Activated naive CD8-positive, alpha-beta T cell treated with anti-CD3 and anti-CD28 coated beads, Interleukin-2, amount 10 ng/mL, durations not matched to agents 7 days and 5 days (primary cell): ENCODE data around the gene FZD8. TPM values are rescaled to one million over a fixed set of nuclear protein-coding genes. Genes with fewer than 3 reads are reported as not detected.

ENCODE experiments used
- ATAC-seq: fragments of 150-1000 bp; cut with Tn5 transposase; one replicate; pipeline ENCODE4 v1.10.0; 2021; ENCODE audit warnings: low read depth, moderate library complexity
- POLR2A ChIA-PET: fragments of 350-600 bp; sonication (Branson Sonifier 250); formaldehyde crosslinking; loops from one replicate; lab custom pipeline; 2021; ENCODE audit warnings: antibody characterized with exemption; lab: Charles Lee
- DNase-seq: peaks from one replicate; pipeline ENCODE4 v3.0.0; 2021
- H3K27ac Mint-ChIP-seq: one replicate; pipeline ENCODE4 v1.8.0; 2022; ENCODE audit warnings: mild to moderate bottlenecking, mixed read lengths
- H3K27me3 Mint-ChIP-seq: one replicate; pipeline ENCODE4 v1.8.0; 2022; ENCODE audit warnings: mild to moderate bottlenecking, moderate library complexity, mixed read lengths
- H3K36me3 Mint-ChIP-seq: one replicate; pipeline ENCODE4 v1.8.0; 2021; ENCODE audit warnings: mild to moderate bottlenecking, mixed read lengths
- H3K4me1 Mint-ChIP-seq: one replicate; pipeline ENCODE4 v1.8.0; 2021; ENCODE audit warnings: mixed read lengths
- H3K4me3 Mint-ChIP-seq: one replicate; pipeline ENCODE4 v1.8.0; 2022; ENCODE audit warnings: mild to moderate bottlenecking, moderate library complexity, mixed read lengths
- H3K9me3 Mint-ChIP-seq: one replicate; pipeline ENCODE4 v1.8.0; 2021; ENCODE audit warnings: mixed read lengths
- total RNA-seq, 2 experiments: library from RNA; stranded (reverse); gene quantifications; one replicate each; pipeline ENCODE4 v1.2.3, GENCODE V29; 2021

Gene FZD8
- total RNA-seq, 2 experiments from 2014 or later: 0.28 to 0.42 TPM

DNA sequence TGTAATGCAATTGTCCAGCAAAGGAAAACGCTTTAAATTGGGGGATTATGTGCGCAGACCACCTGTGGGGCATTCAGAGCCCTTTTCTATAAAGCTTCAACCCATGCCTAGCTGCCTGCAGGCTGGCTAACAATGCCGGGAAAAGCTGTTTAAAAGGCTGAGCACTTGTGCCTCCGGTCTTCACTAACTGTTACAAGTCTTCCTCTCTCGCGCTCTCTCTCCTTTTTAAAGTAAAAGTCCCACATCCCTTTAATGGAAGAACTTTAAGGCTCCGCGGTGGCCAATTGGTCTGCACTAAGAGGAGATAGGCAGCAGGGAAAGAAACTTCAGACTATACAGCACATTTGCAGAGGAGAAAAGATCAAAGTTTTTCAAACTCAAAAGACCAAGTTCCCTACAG, 4.6 kb downstream of the FZD8 start:
- no peak overlapping the region for H3K4me3 Mint-ChIP-seq
- POLR2A ChIA-PET: no interaction called here
- H3K27ac Mint-ChIP-seq: no peak overlapping the region
- no peak for ATAC-seq
- H3K4me1 Mint-ChIP-seq: peaks cover 4% of the 10 kb centered on the region
- no peak for DNase-seq
- H3K9me3 Mint-ChIP-seq: no peaks in the 10 kb centered on the region
- no peaks in the 10 kb centered on the region for H3K36me3 Mint-ChIP-seq
- peaks cover 47% of the 10 kb centered on the region for H3K27me3 Mint-ChIP-seq

DNA sequence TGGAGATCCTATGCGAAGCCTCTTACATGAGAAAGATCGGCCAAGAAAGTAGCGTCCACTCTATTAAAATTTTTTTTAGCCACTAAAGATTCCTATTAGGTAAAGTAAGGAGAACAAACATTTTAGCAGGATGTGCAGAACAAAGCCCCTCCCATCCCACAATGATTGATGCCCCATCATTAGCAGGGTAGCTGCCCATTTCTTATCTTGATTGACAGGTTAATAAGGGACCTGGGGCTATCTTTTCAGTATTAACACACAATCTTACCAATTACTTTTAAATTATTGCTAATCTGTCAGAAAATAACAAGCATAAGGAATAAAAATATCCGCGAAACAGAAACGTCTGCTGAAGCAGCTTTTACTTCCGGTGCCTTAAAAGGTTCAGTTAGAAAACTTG, 5.1 kb downstream of the FZD8 start:
- H3K36me3 Mint-ChIP-seq: no peaks in the 10 kb centered on the region
- peaks cover 3% of the 10 kb centered on the region for H3K4me1 Mint-ChIP-seq
- no peak for ATAC-seq
- POLR2A ChIA-PET: no interaction called here
- H3K4me3 Mint-ChIP-seq: no peak overlapping the region
- no peak overlapping the region for H3K27ac Mint-ChIP-seq
- H3K9me3 Mint-ChIP-seq: no peaks in the 10 kb centered on the region
- no peak for DNase-seq
- H3K27me3 Mint-ChIP-seq: peaks cover 42% of the 10 kb centered on the region

DNA sequence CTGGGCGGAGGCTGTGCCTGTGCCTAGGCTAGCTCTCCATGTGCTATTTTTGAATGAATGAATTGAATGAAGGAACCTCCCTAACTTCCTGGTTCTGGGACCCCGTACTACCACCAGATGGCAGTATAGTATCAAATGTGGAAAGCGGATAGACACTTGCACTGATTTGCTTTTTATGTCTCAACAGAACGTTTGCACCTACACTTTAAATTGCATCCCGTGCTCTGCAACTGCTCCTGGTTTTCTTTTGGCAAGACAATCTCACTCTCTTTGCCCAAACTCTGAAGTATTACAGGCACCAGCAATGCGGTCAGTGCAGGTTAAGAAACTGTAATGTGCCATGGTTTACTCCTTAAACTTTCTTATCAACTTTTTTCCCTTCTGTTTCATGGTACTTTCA, 6.5 kb downstream of the FZD8 start:
- Mint-ChIP-seq H3K4me1 (peaks cover 3% of the 10 kb centered on the region), H3K9me3 (no peaks in the 10 kb centered on the region), H3K27me3 (peaks cover 39% of the 10 kb centered on the region), H3K4me3 (no peak overlapping the region), H3K36me3 (no peaks in the 10 kb centered on the region), H3K27ac (no peak overlapping the region)
- peak; percentile 66 for ATAC-seq
- DNase-seq: no peak
- POLR2A ChIA-PET: no interaction called here

DNA sequence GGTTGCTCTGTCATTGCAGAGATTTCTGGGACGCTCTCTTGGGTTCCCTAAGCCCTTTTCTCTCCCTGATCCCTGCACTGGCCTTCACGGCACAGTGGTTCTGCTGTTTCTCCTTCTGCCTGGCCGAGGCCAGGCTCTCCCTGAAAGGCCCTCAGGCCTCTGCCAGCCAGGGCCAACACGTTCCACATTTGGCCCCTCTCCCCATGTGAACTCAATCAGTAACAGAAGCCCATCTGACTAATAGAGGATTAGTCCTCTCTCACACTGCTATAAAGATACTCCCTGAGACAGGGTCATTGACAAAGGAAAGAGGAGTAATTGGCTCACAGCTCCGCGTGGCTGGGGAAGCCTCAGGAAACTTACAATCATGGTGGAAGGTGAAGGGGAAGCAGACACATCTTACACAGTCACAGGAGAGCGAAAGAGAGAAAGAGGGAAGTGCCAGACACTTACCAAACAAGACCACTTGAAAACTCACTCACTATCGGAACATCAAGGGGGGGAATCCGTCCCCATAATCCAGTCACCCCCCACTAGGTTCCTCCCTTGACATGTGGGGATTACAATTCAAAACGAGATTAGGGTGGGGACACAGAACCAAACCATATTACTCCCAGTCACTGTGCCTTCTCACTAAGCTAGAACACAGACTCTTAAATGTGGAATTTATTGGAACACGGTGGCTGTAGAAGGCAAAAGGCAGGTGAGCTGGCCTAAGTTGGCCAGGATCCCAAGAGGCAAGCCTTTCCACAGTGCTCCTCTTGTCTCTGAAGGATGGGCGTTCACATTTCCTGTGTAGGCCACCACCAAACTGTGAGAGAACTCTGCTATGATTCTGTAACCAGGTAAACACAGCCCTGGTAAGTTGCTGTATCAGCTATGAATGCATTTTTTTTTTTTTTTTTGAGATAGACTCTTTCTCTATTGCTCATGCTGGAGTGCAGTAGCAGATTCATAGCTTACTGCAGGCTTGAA, 8.8 kb downstream of the FZD8 start:
- H3K4me3 Mint-ChIP-seq: no peak overlapping the region
- no peaks in the 10 kb centered on the region for H3K9me3 Mint-ChIP-seq
- peaks cover 31% of the 10 kb centered on the region for H3K27me3 Mint-ChIP-seq
- POLR2A ChIA-PET: no interaction called here
- peaks cover 1% of the 10 kb centered on the region for H3K4me1 Mint-ChIP-seq
- H3K27ac Mint-ChIP-seq: peak overlapping the region; percentile 22
- no peaks in the 10 kb centered on the region for H3K36me3 Mint-ChIP-seq
- DNase-seq (no peak), ATAC-seq (no peak)

DNA sequence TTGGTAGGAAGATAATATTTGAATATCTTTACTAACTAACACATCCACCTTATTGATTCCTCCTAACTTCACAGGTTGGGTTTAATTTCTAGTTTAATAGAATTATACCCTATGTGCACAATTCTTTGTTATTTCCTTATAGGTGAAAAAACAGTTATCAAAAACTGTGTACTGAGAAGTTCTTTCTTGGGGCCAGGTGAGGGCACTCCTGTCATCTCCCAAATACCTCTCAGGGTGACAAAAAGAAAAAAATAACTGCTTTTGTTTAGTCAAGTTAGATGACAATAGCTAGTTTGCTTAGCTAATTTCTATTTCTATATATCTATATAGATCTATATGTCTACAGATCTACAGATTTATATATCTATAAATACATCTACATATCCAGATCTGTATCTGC, 10.1 kb downstream of the FZD8 start:
- Mint-ChIP-seq H3K4me1 (peaks cover 1% of the 10 kb centered on the region), H3K27ac (no peak overlapping the region), H3K4me3 (no peak overlapping the region), H3K27me3 (peaks cover 25% of the 10 kb centered on the region), H3K36me3 (no peaks in the 10 kb centered on the region), H3K9me3 (no peaks in the 10 kb centered on the region)
- POLR2A ChIA-PET: no interaction called here
- no peak for ATAC-seq
- DNase-seq: no peak

DNA sequence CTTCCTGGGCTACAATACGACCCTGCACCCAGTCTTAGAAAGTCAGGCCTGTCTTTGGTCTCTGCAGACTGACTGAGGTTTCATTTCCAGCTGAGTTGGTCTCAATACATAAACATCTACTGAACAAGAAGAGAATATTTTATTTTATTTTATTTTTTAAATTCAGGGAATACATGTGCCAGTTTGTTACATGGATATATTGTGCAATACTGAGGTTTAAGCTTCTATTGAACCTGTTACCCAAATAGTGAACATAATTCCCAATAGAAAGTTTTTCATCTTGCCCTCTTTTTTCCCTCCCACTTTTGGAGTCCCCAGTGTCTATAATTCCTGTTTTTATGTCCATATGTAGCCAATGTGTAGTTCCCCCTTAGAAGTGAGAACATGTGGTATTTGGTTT, 10.7 kb downstream of the FZD8 start:
- no peaks in the 10 kb centered on the region for H3K4me1 Mint-ChIP-seq
- no peaks in the 10 kb centered on the region for H3K36me3 Mint-ChIP-seq
- no peak overlapping the region for H3K27ac Mint-ChIP-seq
- DNase-seq (no peak), ATAC-seq (no peak)
- POLR2A ChIA-PET: no interaction called here
- no peaks in the 10 kb centered on the region for H3K9me3 Mint-ChIP-seq
- peaks cover 23% of the 10 kb centered on the region for H3K27me3 Mint-ChIP-seq
- no peak overlapping the region for H3K4me3 Mint-ChIP-seq

DNA sequence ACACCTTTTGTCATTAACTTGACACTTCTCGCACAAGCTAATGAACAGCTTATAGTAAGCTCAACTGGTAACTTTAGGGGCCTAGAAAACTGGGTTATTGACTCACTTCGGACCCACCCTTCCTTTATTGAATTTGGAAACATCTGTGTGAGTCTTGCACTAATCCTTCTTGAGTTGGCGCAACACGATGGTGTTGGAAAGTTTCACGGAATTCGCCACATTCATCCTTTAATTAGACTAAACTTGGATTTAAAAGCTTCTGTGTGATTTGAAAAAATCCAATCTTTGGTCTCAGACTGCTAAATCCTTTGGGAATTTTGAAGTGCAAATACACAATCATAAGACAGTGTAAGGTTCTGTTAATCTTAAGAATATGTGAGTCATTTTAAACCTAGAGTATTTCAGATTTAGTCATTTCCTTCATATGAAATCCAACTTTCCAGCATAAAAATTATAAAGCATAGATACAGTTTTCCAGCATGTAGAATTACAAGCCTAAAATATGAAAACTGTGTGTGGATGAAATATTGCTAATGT, 15.1 kb downstream of the FZD8 start:
- Mint-ChIP-seq H3K27me3 (peaks cover 23% of the 10 kb centered on the region), H3K27ac (no peak overlapping the region), H3K9me3 (peaks cover 2% of the 10 kb centered on the region), H3K4me1 (no peaks in the 10 kb centered on the region), H3K36me3 (no peaks in the 10 kb centered on the region), H3K4me3 (no peak overlapping the region)
- POLR2A ChIA-PET: no interaction called here
- no peak for DNase-seq
- ATAC-seq: no peak

DNA sequence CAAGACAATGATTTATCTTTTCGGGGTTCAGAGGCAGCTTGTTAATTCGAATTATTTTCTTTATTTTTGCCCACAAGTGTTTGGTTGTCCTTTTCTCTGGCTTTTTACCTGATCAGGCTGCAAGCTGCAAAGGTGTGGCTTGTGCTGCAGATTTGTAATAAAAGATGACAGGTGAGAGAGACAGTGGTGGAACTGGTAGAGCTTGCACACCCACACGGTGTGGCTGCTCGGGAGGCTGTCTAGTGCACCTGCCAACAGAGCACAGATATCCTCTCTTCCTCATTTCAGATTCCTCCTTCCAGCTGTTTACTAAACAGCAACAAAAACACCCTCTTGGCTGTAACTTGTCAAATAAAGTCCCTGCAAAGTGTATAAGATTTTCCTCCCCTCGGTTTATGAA, 27.8 kb downstream of the FZD8 start:
- H3K4me1 Mint-ChIP-seq: no peaks in the 10 kb centered on the region
- no peaks in the 10 kb centered on the region for H3K36me3 Mint-ChIP-seq
- ATAC-seq (no peak), DNase-seq (no peak)
- H3K27me3 Mint-ChIP-seq: peaks cover 34% of the 10 kb centered on the region
- peaks cover 2% of the 10 kb centered on the region for H3K9me3 Mint-ChIP-seq
- H3K4me3 Mint-ChIP-seq: no peak overlapping the region
- H3K27ac Mint-ChIP-seq: no peak overlapping the region
- POLR2A ChIA-PET: no interaction called here

DNA sequence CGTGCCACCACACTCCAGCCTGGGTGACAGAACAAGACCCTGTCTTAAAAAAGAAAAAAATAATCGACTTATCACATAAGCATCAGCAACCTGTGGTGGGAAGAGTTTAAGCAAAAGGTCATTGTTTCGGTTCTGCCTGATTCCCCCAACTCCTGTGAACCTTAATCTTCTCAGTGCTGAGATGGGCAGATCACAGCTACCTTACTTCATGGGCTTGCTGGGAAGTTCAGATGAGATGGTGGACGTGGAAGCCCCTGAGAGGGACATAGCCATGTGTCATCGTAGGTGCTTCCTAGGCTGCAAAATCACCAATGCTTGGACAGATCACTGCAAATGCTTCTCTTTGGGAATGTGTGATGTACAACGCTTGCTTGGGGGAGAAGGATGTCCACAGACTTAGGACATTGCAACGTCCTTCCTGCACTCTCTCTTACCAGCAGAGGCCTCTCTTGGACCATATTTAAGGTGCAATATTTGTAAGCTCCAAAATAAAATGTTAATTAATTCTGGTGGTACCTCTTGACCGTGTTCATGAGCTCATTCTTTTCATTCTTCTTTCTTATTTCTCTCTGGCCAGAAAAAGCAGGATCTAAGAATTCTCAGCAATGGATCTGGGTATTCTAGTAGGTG, 28.4 kb downstream of the FZD8 start:
- Mint-ChIP-seq H3K36me3 (no peaks in the 10 kb centered on the region), H3K27ac (no peak overlapping the region), H3K4me3 (no peak overlapping the region), H3K27me3 (peaks cover 39% of the 10 kb centered on the region), H3K4me1 (no peaks in the 10 kb centered on the region), H3K9me3 (peaks cover 2% of the 10 kb centered on the region)
- no peak for ATAC-seq
- POLR2A ChIA-PET: interaction anchor here (0.7 kb wide), 1 partner anchor 271 kb away, joined by 3 read pairs; no protein-coding TSS in a partner anchor
- DNase-seq: no peak

DNA sequence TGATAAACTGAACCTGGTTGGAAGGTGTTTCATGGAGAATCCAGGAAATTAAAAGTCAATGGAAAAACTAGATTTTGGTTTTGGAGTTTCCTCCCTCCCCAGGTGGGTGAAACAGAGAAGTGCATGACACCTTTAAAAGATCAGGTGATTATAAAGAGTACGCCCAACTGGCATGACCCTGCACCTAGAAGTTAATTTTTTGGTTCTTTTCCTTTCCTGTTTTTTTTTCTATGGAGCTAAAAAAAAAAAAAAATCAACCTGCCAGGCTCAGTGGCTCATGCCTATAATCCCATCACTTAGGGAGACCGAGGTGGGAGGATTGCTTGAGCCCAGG, 29.0 kb downstream of the FZD8 start:
- H3K36me3 Mint-ChIP-seq: no peaks in the 10 kb centered on the region
- peaks cover 2% of the 10 kb centered on the region for H3K9me3 Mint-ChIP-seq
- no peak overlapping the region for H3K4me3 Mint-ChIP-seq
- POLR2A ChIA-PET: interaction anchor here (0.7 kb wide), 1 partner anchor 270 kb away, joined by 3 read pairs; no protein-coding TSS in a partner anchor
- DNase-seq: no peak
- no peak overlapping the region for H3K27ac Mint-ChIP-seq
- peaks cover 41% of the 10 kb centered on the region for H3K27me3 Mint-ChIP-seq
- no peak for ATAC-seq
- H3K4me1 Mint-ChIP-seq: no peaks in the 10 kb centered on the region

DNA sequence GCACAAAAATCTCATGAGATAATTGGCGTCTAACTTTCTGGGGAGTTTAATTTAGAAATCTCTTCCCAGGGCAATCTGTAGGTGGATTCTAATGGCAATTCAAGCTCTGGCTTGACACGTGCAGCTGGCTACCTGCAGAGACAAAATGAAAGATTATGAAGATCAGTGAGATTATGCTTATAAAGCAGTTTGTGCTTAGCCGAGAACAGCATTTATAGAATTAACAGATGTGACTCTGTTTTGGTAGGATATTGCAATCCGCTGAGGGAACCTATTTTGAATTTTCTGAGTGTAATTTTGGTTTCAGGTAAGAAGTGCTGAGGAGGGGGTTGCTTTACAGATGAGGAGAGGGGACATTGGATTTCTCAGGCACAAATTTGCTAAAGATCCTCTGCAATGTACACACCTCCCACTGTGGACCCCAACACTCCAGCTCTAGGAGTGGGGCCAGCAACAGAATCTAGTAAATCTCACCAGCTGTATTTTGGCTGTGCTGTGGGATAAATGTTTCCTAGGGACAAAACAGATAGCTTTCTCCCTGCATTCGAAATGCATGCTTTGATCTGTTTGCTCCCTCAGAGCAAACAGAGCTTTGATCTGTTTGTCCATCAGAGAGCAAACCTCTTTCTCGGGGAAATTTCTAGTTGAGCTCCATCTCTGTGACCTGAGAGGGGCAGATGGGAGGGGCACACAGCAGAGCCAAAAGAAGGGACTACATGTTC, 29.6 kb downstream of the FZD8 start:
- no peak overlapping the region for H3K27ac Mint-ChIP-seq
- peaks cover under 1% of the 10 kb centered on the region for H3K4me1 Mint-ChIP-seq
- H3K4me3 Mint-ChIP-seq: no peak overlapping the region
- POLR2A ChIA-PET: interaction anchor here (0.6 to 0.7 kb wide), 2 partner anchors 270 to 372 kb away, joined by 3 to 5 read pairs; no protein-coding TSS in a partner anchor
- peaks cover 2% of the 10 kb centered on the region for H3K9me3 Mint-ChIP-seq
- H3K27me3 Mint-ChIP-seq: peaks cover 42% of the 10 kb centered on the region
- DNase-seq (no peak), ATAC-seq (no peak)
- H3K36me3 Mint-ChIP-seq: no peaks in the 10 kb centered on the region

DNA sequence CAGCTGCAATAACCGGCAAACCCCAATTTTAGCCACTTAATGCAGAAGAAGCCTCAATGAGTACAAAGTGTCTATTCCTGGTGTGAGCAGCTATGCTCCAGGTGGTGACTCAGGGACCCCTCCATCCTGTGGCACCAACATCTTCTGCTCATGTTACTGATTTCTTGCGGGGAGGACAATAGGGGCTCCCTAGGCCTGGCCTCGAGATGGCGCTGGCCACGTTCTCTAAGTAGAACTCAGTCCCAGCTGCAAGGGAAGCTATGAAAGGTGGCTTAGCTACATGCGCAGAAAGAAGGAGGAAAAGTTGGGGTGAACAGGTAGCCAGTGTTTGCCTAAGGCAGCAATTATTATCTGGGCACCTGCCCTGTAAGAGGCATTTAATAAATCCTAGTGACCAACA, 30.3 kb downstream of the FZD8 start:
- POLR2A ChIA-PET: interaction anchor here (0.6 kb wide), 1 partner anchor 371 kb away, joined by 5 read pairs; no protein-coding TSS in a partner anchor
- ATAC-seq: no peak
- Mint-ChIP-seq H3K27me3 (peaks cover 50% of the 10 kb centered on the region), H3K27ac (no peak overlapping the region), H3K4me1 (peaks cover 5% of the 10 kb centered on the region), H3K9me3 (peaks cover 2% of the 10 kb centered on the region), H3K4me3 (no peak overlapping the region), H3K36me3 (no peaks in the 10 kb centered on the region)
- no peak for DNase-seq

DNA sequence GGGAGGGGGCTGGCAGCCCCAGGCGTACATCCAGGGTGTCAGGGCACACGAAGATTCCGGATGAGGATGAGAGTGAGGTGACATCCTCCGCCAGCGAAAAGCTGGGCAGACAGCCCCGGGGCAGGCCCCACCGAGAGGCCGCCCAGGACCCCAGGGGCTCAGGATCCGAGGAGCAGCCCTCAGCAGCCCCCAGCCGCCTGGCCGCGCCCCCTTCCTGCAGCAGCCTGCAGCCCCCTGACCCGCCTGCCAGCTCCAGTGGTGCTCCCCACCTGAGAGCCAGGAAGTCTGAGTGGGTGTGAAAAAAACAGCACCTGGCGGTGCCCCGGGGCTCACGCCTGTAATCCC, 33.8 kb downstream of the FZD8 start:
- Mint-ChIP-seq H3K4me3 (no peak overlapping the region), H3K27ac (no peak overlapping the region), H3K9me3 (peaks cover 2% of the 10 kb centered on the region), H3K36me3 (no peaks in the 10 kb centered on the region), H3K27me3 (peaks cover 49% of the 10 kb centered on the region), H3K4me1 (peaks cover 5% of the 10 kb centered on the region)
- POLR2A ChIA-PET: no interaction called here
- DNase-seq (no peak), ATAC-seq (no peak)
